CD4-positive, CD25-positive, alpha-beta regulatory T cell (primary cell): ENCODE measurements around the gene SPATA6. TPM values are rescaled to one million over a fixed set of nuclear protein-coding genes. Genes with fewer than 3 reads are reported as not detected.

Experiments used
- ATAC-seq, 2 donors: fragments of 150-1000 bp; cut with Tn5 transposase; one replicate each; pipeline ENCODE4 v1.10.0; 2021; ENCODE audit warnings: low read depth in 2 of 2, moderate number of reproducible peaks in 2 of 2, moderate library complexity in 1 of 2
- DNase-seq, 3 donors: peaks; one replicate each; pipeline versions ENCODE4 v3.0.0 to v3.0.0-alpha.2; 2012 to 2022; ENCODE audit warnings: mixed read lengths in 1 of 3
- H3K27ac ChIP-seq: one replicate; pipeline ENCODE4 v1.7.0; 2013; ENCODE audit warnings: mild to moderate bottlenecking, low read length; ENCODE audit not compliant: insufficient read depth, poor library complexity, severe bottlenecking
- H3K27me3 ChIP-seq: one replicate; pipeline ENCODE4 v1.7.0; 2013; ENCODE audit warnings: low read length; ENCODE audit not compliant: control insufficient read depth, insufficient read depth
- H3K36me3 ChIP-seq: one replicate; pipeline ENCODE4 v1.7.0; 2013; ENCODE audit warnings: mild to moderate bottlenecking, low read length, moderate library complexity; ENCODE audit not compliant: control insufficient read depth, insufficient read depth
- H3K4me1 ChIP-seq: 2 replicates; pipeline ENCODE4 v1.7.0; 2013; ENCODE audit warnings: mild to moderate bottlenecking, low read length; ENCODE audit not compliant: insufficient read depth, control insufficient read depth, poor library complexity, severe bottlenecking
- H3K4me3 ChIP-seq: one replicate; pipeline ENCODE4 v1.7.0; 2013; ENCODE audit warnings: low read depth, mild to moderate bottlenecking, low read length, moderate library complexity
- H3K9me3 ChIP-seq, 2 experiments: 1 replicate in 1 of 2; 2 replicates in 1 of 2; pipeline ENCODE4 v1.7.0; 2013; ENCODE audit warnings: low read length in 2 of 2, mild to moderate bottlenecking in 1 of 2, moderate library complexity in 1 of 2; ENCODE audit not compliant: control insufficient read depth in 2 of 2
- H3K27ac Mint-ChIP-seq, 3 donors: one replicate each; pipeline ENCODE4 v1.8.0; 2020 to 2022; ENCODE audit warnings: mild to moderate bottlenecking in 3 of 3, mixed read lengths in 3 of 3, moderate library complexity in 2 of 3
- H3K27me3 Mint-ChIP-seq: one replicate; pipeline ENCODE4 v1.8.0; 2022; ENCODE audit warnings: mild to moderate bottlenecking, mixed read lengths
- H3K36me3 Mint-ChIP-seq: one replicate; pipeline ENCODE4 v1.8.0; 2020; ENCODE audit warnings: mixed read lengths
- H3K4me1 Mint-ChIP-seq, 4 donors: one replicate each; pipeline ENCODE4 v1.8.0; 2020 to 2022; ENCODE audit warnings: mixed read lengths in 4 of 4, mild to moderate bottlenecking in 1 of 4
- H3K4me3 Mint-ChIP-seq, 4 donors: one replicate each; pipeline ENCODE4 v1.8.0; 2020 to 2022; ENCODE audit warnings: mild to moderate bottlenecking in 4 of 4, mixed read lengths in 4 of 4, moderate library complexity in 3 of 4
- H3K9me3 Mint-ChIP-seq, 7 donors: one replicate each; pipeline ENCODE4 v1.8.0; 2020 to 2022; ENCODE audit warnings: mixed read lengths in 7 of 7, mild to moderate bottlenecking in 3 of 7, moderate library complexity in 2 of 7
- polyA plus RNA-seq, 4 donors: library from polyadenylated mRNA; unstranded; fragments of 300-500 nt; fragmentation: Illumina TruSeq; gene quantifications; one replicate each; pipeline ENCODE4 v1.2.3, GENCODE V29; 2021
- total RNA-seq: library from RNA; stranded (reverse); gene quantifications from one replicate; pipeline ENCODE4 v1.2.3, GENCODE V29; 2022

The SPATA6 gene
- total and polyA plus RNA-seq, 5 donors from 2014 or later, result 0.18 to 1.6 (median 0.41) TPM

GRCh38 chr1:48263041-48263440 is 209.0 kb downstream of the SPATA6 start:
- H3K36me3 ChIP-seq, result no peaks in the 10 kb centered on the region
- H3K4me3 Mint-ChIP-seq, result no peak overlapping the region
- peaks cover 8% of the 10 kb centered on the region for H3K27me3 Mint-ChIP-seq
- H3K9me3 ChIP-seq, result no peaks in the 10 kb centered on the region
- peaks cover 0 to 3% (median 0%) of the 10 kb centered on the region in 7 donors for H3K9me3 Mint-ChIP-seq
- H3K4me1 Mint-ChIP-seq, result no peaks in the 10 kb centered on the region
- H3K27ac ChIP-seq, result no peak overlapping the region
- H3K27ac Mint-ChIP-seq, result no peak overlapping the region
- no peaks in the 10 kb centered on the region for H3K36me3 Mint-ChIP-seq
- H3K27me3 ChIP-seq, result no peaks in the 10 kb centered on the region
- ATAC-seq, result no peak
- no peak overlapping the region for H3K4me3 ChIP-seq
- no peaks in the 10 kb centered on the region for H3K4me1 ChIP-seq
- no peak for DNase-seq

GRCh38 chr1:48261881-48262400 is 210.1 kb downstream of the SPATA6 start:
- H3K9me3 Mint-ChIP-seq, result peaks cover 0 to 3% (median 0%) of the 10 kb centered on the region in 7 donors
- H3K9me3 ChIP-seq, result no peaks in the 10 kb centered on the region
- DNase-seq (no peak), ATAC-seq (no peak)
- H3K36me3 ChIP-seq, result no peaks in the 10 kb centered on the region
- H3K4me1 Mint-ChIP-seq, result no peaks in the 10 kb centered on the region
- no peak overlapping the region for H3K27ac Mint-ChIP-seq
- no peak overlapping the region for H3K27ac ChIP-seq
- H3K4me3 ChIP-seq, result no peak overlapping the region
- H3K36me3 Mint-ChIP-seq, result no peaks in the 10 kb centered on the region
- no peaks in the 10 kb centered on the region for H3K27me3 ChIP-seq
- H3K4me3 Mint-ChIP-seq, result no peak overlapping the region
- H3K4me1 ChIP-seq, result no peaks in the 10 kb centered on the region
- peaks cover 8% of the 10 kb centered on the region for H3K27me3 Mint-ChIP-seq

GRCh38 chr1:48258106-48258505 is 213.9 kb downstream of the SPATA6 start:
- H3K9me3 Mint-ChIP-seq, result peaks cover 0 to 4% (median 0%) of the 10 kb centered on the region in 7 donors
- H3K36me3 Mint-ChIP-seq, result no peaks in the 10 kb centered on the region
- Histone ChIP-seq H3K4me3 (no peak overlapping the region), H3K27me3 (no peaks in the 10 kb centered on the region), H3K36me3 (no peaks in the 10 kb centered on the region), H3K9me3 (no peaks in the 10 kb centered on the region), H3K27ac (no peak overlapping the region), H3K4me1 (no peaks in the 10 kb centered on the region)
- no peaks in the 10 kb centered on the region for H3K4me1 Mint-ChIP-seq
- H3K4me3 Mint-ChIP-seq, result no peak overlapping the region
- no peak for ATAC-seq
- DNase-seq, result no peak
- no peak overlapping the region for H3K27ac Mint-ChIP-seq
- H3K27me3 Mint-ChIP-seq, result peaks cover 6% of the 10 kb centered on the region

- ATAC-seq (no peak), DNase-seq (no peak)
- H3K27me3 Mint-ChIP-seq, result peaks cover 6% of the 10 kb centered on the region
- H3K27ac ChIP-seq, result no peak overlapping the region
- H3K4me1 ChIP-seq, result no peaks in the 10 kb centered on the region
- no peak overlapping the region for H3K4me3 Mint-ChIP-seq
- H3K4me3 ChIP-seq, result no peak overlapping the region
- no peak overlapping the region for H3K27ac Mint-ChIP-seq
- H3K9me3 ChIP-seq, result no peaks in the 10 kb centered on the region
- H3K9me3 Mint-ChIP-seq, result peaks cover 0 to 2% (median 0%) of the 10 kb centered on the region in 7 donors
- no peaks in the 10 kb centered on the region for H3K27me3 ChIP-seq
- no peaks in the 10 kb centered on the region for H3K36me3 ChIP-seq
- H3K4me1 Mint-ChIP-seq, result no peaks in the 10 kb centered on the region
- H3K36me3 Mint-ChIP-seq, result no peaks in the 10 kb centered on the region
Observed at GRCh38 chr1:48254254-48254653, 217.8 kb downstream of the SPATA6 start.

DNA sequence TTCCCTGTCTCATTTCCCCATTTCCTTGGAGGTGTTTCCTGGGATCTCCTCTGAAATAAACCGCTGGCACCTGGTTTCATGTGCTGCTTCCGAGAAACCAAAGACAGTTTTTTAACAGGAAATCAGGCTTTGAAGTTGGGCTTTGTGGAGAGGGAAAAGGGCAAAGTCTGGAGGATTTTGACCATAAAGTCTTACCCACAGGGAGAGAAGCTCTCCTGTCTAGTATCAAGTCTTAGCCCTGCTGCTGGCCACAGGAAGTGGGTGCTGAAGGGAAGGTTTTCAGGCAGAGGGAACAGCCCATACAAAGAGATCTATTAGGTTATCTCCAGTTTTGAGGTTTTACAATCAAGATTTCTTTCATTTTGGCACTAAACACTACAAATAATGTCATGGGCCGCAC is 220.2 kb downstream of the SPATA6 start:
- Mint-ChIP-seq H3K36me3 (no peaks in the 10 kb centered on the region), H3K27ac (no peak overlapping the region), H3K4me1 (no peaks in the 10 kb centered on the region), H3K27me3 (peaks cover 6% of the 10 kb centered on the region), H3K4me3 (no peak overlapping the region), H3K9me3 (peaks cover 0 to 3% (median 0%) of the 10 kb centered on the region in 7 donors)
- no peaks in the 10 kb centered on the region for H3K36me3 ChIP-seq
- no peaks in the 10 kb centered on the region for H3K9me3 ChIP-seq
- DNase-seq (no peak), ATAC-seq (no peak)
- H3K4me3 ChIP-seq, result no peak overlapping the region
- H3K27ac ChIP-seq, result no peak overlapping the region
- H3K4me1 ChIP-seq, result no peaks in the 10 kb centered on the region
- H3K27me3 ChIP-seq, result no peaks in the 10 kb centered on the region

DNA sequence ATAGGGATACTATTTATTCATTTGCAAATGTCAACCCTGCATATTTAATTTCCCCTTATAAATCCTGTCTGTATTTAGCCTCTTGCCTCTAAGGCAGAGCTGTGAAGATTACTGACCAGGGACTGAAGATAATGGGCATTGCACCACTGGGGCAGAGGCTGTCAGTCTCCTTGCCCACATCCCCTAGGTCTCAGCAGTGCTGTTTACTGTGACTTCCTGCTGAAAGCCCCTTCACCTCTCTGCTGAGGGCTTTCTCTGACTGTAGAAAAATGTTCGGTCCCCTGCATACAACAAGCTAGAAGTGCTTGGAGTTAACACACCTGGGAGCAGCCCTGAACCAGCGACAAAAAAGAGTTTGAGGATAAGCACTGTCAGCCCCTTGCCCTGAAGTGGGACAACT is 220.7 kb downstream of the SPATA6 start:
- no peak overlapping the region for H3K4me3 Mint-ChIP-seq
- no peak for DNase-seq
- H3K9me3 ChIP-seq, result no peaks in the 10 kb centered on the region
- peaks cover 0 to 2% (median 0%) of the 10 kb centered on the region in 7 donors for H3K9me3 Mint-ChIP-seq
- H3K27ac ChIP-seq, result no peak overlapping the region
- H3K27me3 ChIP-seq, result no peaks in the 10 kb centered on the region
- H3K4me1 ChIP-seq, result no peaks in the 10 kb centered on the region
- no peaks in the 10 kb centered on the region for H3K36me3 Mint-ChIP-seq
- no peaks in the 10 kb centered on the region for H3K36me3 ChIP-seq
- ATAC-seq, result no peak
- no peak overlapping the region for H3K4me3 ChIP-seq
- peaks cover 6% of the 10 kb centered on the region for H3K27me3 Mint-ChIP-seq
- no peaks in the 10 kb centered on the region for H3K4me1 Mint-ChIP-seq
- no peak overlapping the region for H3K27ac Mint-ChIP-seq

GRCh38 chr1:48250572-48250971 is 221.4 kb downstream of the SPATA6 start:
- no peak overlapping the region for H3K27ac Mint-ChIP-seq
- no peaks in the 10 kb centered on the region for H3K36me3 ChIP-seq
- ATAC-seq, result no peak
- H3K4me3 ChIP-seq, result no peak overlapping the region
- H3K4me1 Mint-ChIP-seq, result no peaks in the 10 kb centered on the region
- H3K4me1 ChIP-seq, result no peaks in the 10 kb centered on the region
- H3K36me3 Mint-ChIP-seq, result no peaks in the 10 kb centered on the region
- no peak overlapping the region for H3K27ac ChIP-seq
- H3K9me3 Mint-ChIP-seq, result peaks cover 0 to 1% (median 0%) of the 10 kb centered on the region in 7 donors
- no peaks in the 10 kb centered on the region for H3K27me3 ChIP-seq
- H3K27me3 Mint-ChIP-seq, result no peaks in the 10 kb centered on the region
- no peak for DNase-seq
- no peak overlapping the region for H3K4me3 Mint-ChIP-seq
- no peaks in the 10 kb centered on the region for H3K9me3 ChIP-seq

DNA sequence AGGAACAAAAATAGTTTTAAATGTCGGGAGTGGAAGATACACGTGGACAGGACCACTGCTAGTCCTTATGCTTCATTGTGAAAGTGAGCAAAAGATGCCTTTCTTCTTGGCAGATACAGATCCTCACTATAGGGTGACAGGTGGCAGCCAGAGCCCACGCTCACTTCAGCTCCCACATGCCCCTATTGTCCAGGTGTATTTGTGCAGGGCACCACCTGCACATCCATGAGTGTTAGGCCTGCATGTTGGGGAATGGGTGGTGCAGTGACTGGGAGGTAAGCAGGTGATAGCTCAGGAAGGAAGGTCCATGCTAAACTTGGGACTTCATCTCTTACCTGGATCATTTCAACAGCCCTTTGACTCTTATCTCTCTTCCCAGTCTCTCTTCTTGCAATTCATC is 222.1 kb downstream of the SPATA6 start:
- H3K27ac ChIP-seq, result no peak overlapping the region
- Mint-ChIP-seq H3K4me1 (peaks cover 0 to 3% (median 1%) of the 10 kb centered on the region in 4 donors), H3K9me3 (peaks cover 0 to 1% (median 0%) of the 10 kb centered on the region in 7 donors)

More for the DNA sequence above, 222.1 kb downstream of the SPATA6 start:
- no peaks in the 10 kb centered on the region for H3K9me3 ChIP-seq
- no peak overlapping the region for H3K4me3 ChIP-seq
- H3K36me3 Mint-ChIP-seq, result no peaks in the 10 kb centered on the region
- no peak overlapping the region for H3K4me3 Mint-ChIP-seq
- no peaks in the 10 kb centered on the region for H3K27me3 ChIP-seq
- ATAC-seq (no peak), DNase-seq (no peak)
- no peaks in the 10 kb centered on the region for H3K4me1 ChIP-seq
- no peaks in the 10 kb centered on the region for H3K27me3 Mint-ChIP-seq
- no peaks in the 10 kb centered on the region for H3K36me3 ChIP-seq
- no peak overlapping the region for H3K27ac Mint-ChIP-seq
